GM18499 (cell line): Measurements from ENCODE around the gene SPATA17.
"Not testable (repeated sequence)": the region's sequence is repeated elsewhere in the genome, so short reads cannot be mapped to it uniquely, and the experiment has no call there.

Source experiments
- ATAC-seq: cut with Tn5 transposase; IDR thresholded peaks from one replicate; pipeline ENCODE4 v1.9.1; 2021; ENCODE audit warnings: moderate number of reproducible peaks; ENCODE audit not compliant: insufficient read depth, unreplicated experiment

The SPATA17 gene, protein sequence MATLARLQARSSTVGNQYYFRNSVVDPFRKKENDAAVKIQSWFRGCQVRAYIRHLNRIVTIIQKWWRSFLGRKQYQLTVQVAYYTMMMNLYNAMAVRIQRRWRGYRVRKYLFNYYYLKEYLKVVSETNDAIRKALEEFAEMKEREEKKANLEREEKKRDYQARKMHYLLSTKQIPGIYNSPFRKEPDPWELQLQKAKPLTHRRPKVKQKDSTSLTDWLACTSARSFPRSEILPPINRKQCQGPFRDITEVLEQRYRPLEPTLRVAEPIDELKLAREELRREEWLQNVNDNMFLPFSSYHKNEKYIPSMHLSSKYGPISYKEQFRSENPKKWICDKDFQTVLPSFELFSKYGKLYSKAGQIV

DNA sequence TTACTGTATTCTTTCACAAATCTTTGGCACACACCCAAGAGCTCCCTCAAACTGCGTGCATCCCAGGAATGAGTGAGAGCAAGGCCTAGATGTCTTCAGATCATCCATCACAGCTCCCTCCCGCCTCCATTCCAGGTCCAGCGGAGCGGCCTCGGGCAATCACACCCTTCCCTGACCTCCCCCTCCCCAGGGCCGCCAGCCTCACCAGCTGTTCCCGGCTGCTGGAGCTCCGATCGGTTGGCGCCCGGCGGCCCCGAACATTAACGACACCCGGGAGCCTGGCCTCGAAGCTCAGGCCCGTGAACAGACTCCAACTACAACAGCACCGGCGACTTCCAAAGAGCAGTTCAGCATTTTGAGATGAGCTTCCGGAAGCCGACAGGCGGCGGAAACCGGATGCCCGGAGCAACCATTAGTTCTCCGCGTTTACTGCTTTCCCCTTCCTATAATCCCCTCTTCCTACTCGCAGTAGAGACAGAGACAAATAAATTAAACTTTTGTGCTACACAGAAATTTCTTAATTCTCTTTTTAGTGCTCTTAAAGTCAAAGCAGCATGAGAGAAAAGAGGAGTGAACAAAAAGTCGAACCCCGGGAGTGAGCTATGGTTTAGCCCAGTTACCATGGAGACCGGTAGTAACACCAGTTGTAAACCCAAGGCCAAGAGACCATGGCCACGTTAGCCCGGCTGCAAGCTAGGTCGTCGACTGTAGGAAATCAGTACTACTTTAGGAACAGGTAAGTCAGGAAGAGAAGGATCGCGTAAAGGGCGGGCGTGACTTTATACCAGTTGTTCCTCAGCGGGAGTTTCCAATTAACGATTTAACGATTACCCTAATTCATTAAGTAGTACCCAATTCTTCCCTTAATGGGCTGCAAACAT is at the start of gene SPATA17, which contains the start of gene GPATCH2:
Gene SPATA17 (plus strand): TSS at position 634 of the 881 bp plus-strand sequence. CDS start 35 bp downstream, at position 669.
Gene GPATCH2 (minus strand): TSS at position 380 of the 881 bp plus-strand sequence. CDS start 119 bp downstream, at position 261.
- peak; percentile 94 for ATAC-seq

DNA sequence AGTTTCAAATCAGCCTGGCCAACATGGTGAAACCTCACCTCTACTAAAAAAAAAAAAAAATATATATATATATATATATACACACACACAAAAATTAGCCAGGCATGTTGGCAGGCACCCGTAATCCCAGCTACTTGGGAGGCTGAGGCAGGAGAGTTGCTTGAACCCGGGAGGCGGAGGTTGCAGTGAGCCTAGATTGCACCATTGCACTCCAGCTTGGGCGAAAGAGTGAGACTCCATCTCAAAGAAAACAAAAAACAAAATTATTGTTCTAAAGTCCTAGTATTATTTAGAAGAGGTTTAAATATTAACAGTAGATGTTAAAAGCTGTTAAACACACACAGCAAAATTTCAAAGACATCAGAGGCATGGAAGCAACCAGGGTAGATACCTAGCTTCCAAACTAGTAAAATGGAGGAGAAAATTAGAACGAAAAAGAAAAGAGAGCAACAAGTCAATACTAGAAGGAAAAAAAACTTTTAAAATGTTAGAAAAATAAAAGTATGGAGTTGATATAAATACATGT is 46.8 kb upstream of the SPATA17 start:
- ATAC-seq, result not testable (repeated sequence)

DNA sequence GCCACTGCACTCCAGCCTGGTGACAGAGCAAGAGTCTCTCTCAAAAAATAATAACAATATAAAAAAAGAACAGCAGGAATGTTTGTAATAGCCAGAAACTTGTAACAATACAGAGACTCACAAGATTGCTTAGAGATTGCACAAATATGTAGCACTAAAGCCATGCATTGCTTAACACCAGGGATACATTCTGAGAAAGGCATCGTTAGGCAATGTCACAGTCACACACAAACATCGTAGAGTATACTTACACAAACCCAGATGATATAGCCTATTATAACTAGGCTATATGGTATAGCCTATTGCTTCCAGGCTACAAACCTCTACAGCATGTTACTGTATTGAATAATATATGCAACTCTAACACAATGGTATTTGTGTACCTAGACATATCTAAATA is 45.6 kb upstream of the SPATA17 start:
- no peak for ATAC-seq

DNA sequence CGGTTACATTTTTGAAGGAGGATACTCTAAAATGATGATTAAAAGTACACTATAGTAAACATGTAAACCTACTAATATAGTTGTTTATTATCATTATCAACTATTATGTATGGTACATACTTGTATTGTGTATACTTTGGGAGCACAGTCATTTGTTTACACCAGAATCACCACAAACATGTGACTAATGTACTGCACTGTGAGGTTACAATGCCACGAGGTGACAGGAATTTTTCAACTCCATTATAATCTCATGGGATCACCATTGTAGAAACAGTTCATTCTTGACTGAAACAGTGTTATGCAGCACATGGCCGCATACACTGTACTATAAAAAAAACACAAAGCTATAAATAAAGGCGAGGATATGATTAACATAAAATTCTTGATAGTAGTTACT is 44.6 kb upstream of the SPATA17 start:
- ATAC-seq, result no peak

DNA sequence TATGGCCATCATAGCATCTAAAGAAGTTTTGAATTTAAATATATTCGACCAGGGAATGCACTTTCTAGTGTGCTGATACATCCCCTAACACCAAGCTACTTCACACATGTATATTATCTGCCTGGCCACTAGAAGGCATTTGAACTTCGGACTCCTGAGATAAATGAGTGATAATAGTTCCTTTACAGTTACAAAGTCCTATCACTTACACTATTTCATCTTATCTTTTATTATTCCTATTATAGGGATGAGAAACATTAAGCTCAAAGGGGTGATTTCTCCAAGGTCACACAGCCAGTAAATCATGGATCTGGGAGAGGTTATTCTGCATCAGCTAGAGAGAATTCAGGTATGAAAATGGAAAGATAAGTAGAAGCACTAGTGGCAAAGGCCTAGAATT is 40.5 kb upstream of the SPATA17 start:
- ATAC-seq, result no peak

DNA sequence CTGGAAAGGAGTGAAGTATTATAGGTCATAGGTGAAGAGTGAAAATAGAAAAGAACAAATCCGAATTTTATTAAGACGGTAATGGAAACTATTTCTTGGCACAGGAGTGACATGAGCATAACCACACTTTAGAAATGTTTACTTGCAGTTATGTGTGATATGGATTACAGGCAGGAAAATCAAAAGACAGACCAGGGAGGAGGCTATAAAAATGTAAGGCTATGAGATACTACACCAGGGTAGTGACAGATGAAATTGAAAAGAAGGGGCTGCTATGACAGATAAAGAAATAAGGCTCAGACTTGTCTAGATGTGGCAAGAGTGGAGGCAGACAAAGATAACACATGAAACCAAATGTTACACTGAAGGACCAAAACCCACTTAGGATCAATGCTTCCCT is 32.0 kb upstream of the SPATA17 start:
- no peak for ATAC-seq

DNA sequence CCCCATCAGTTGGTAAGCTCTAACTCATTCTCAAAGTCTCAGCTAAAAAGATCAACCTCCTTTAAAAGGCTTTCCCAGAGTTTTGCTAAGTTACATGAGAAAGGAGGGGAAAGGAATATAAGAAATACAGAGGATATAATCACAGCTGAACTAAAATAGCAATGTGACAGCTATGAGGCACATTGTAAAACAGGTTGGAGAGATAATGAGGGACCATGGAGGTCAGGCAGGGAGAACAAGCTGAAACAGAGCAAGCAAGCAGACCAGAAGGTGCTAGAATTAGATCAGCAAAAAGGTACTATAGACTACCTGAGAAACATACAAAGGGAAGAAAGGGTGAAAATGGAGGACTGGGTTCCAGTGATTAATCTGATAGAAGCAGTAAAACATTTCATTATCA is 28.8 kb upstream of the SPATA17 start:
- ATAC-seq, result no peak

DNA sequence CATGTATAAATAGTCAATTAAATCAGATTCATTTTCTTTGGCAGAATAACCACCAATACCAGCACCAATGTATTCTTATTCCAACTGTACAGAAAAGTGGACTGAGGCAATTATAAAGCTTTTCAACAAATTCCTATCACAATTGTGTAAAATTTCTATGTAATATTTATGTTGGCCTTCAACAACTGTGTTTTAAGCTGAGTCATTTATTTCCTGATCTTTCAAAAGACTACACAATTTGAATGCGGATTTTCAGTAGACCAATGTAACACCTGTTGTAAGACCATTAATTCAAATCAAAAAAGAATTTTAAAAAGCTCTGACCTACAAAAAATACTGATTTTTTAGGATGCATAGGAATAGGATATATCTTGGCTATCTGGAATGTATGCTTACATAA is 25.8 kb upstream of the SPATA17 start:
- ATAC-seq, result no peak

DNA sequence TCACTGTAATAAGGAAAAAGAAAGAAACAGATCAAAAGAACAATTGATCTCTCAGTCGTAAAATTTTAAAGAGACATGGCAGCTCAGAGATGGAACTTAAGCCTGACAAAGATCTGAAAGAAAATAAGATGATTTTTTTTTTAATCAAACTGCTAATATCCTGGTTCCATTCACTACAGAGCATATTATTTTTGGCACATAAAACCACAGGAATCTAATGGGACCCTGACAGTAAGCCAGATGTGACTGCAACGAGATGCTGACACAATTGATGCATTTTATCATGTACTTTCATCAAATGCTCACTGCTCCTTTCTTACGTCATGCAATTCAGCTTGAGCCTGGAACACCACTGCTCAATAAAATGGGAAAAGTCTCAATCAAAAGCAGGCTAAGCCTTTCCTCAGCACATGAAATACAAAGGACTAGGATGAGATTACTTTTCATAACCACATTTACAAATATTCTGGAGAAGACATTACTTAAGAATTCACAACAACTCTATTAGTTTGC is 16.9 kb upstream of the SPATA17 start:
- ATAC-seq, result no peak

DNA sequence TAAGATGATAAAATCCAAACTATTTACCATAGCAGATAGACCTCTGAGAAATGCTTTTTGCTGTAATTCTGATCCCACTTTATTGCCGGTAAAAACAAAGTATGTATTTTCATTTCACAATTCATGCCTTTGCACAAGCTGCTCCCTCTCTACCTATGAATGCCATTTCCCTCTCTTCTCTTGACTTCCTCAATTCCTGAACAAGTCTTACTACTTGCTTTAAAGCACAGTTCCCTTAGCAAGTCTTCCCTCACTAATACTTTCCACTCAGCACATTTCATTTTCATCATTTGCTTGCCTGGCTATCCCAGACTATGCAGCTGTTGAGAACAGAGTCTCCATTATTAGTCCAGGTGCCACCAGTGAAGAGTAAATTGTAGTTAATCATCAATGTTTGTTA is 14.0 kb upstream of the SPATA17 start:
- ATAC-seq, result no peak

DNA sequence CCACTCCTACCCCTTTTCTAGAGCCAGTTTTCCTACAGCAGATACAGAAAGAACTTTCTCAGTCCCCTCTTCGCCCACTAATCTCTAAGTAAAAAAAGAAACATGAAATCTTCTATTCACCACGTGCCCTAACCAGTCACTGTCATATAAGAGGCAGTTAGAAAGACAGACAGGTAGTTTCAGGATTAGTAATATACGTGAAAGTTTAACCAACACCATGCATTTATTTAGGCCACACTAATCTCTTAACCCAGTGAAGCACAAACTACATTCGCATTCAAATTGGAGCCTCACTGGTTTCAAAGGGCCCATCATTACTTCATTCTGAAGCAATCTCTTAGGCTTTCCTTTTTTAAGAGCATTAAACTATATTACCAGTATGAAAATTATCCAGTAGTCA is 10.3 kb upstream of the SPATA17 start:
- peak; percentile 100 for ATAC-seq

DNA sequence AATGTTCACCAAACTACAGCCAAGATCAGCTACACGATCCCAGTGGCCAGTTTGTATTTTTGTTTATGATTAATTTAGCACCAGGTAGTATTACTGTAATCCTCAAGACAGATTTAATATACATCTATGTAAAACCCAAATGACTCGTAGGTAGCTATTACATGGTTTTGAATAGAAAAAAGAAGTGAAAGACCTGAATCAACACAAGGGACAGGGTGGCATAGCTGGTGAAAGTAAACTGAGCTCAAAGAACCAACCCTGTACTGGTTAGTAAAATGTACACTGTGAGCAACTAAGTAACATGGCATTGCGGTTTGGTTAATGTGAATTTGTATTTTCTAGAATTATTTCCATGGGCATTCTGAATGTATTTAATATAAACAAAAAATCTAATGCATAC is 9.1 kb upstream of the SPATA17 start:
- no peak for ATAC-seq

DNA sequence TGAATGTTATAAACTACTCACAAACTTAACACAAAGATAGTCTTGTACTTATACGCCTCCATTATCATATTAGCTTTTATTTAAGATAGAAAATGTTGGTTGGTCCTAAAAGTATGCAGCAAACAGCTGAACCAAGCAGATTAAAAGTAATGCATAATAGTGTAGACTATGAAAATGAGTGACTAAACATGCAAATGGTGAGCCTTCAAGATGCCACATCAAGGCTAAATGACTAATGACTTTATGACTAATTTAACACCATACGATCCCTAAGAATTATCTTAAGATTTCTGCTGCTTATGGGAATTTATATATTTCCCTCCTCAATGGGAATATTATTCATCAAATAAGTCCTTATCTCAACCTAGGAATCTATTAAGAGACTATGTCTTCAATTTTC is 4.8 kb upstream of the SPATA17 start:
- no peak for ATAC-seq

DNA sequence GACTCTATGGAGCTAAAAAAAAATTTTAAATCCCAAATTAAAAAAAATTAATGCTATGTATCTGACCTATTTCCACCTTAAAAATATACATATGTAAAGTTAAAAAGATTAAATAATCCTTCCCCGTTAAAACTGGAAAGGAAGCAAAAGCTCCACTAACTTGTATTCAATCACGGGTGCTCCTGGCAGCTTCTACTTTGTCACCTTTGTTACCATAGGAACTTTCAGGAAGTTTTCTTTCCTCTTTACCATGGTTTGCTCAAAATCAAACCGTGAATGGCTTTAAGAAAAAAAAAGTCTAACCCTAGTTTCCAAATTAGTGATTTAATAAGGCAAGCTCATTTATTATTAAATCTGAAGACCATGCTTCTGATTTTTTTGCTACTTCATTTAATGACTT is 3.7 kb upstream of the SPATA17 start:
- ATAC-seq, result no peak

DNA sequence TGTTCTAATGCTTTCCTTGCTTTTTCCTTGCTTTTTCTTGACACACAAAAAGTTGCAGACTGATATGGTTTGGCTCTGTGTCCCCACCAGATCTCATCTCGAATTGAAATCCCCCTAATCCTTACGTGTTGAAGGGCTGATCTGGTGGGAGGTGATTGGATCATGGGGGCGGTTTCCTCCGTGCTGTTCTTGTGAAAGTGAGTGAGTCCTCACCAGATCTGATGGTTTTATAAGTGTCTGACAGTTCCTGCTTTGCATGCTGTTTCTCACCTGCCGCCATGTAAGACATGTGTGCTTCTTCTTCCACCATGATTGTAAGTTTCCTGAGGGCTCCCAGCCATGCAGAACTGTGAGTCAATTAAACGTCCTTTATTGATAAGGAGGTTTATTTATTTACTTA is 11.3 kb downstream of the SPATA17 start:
- ATAC-seq, result no peak

DNA sequence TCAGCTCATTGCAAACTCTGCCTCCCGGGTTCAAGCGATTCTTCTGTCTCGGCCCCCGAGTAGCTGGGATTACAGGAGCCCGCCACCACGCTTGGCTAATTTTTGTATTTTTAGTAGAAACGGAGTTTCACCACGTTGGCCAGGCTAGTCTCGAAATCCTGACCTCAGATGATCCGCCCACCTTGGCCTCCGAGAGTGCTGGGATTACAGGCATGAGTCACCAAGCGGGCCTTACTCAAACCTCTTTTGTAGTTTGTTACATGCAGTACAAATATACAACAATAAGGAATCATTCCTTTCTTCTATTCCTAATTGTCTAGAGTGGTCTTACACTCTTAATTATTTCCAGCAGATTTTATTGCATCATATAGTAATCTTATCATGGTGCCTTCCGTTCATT is 16.6 kb downstream of the SPATA17 start:
- ATAC-seq, result no peak

DNA sequence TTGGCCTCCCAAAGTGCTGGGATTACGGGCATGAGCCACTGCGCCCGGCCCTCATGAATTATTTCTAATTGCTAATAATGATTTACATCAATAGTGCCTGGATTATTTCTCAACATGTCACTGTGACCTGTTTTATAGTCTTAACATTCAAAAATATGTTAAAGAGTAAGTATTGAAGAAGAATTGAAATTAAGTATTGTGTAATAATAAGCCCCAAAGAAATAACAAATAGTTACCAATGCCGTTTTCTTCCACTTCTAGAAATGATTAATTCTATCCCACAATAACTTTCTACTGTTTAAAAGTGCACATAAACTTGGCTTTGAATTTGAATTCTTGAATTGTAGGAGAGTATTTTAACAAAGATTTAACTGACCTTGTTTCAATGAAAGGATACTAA is 19.5 kb downstream of the SPATA17 start:
- no peak for ATAC-seq

DNA sequence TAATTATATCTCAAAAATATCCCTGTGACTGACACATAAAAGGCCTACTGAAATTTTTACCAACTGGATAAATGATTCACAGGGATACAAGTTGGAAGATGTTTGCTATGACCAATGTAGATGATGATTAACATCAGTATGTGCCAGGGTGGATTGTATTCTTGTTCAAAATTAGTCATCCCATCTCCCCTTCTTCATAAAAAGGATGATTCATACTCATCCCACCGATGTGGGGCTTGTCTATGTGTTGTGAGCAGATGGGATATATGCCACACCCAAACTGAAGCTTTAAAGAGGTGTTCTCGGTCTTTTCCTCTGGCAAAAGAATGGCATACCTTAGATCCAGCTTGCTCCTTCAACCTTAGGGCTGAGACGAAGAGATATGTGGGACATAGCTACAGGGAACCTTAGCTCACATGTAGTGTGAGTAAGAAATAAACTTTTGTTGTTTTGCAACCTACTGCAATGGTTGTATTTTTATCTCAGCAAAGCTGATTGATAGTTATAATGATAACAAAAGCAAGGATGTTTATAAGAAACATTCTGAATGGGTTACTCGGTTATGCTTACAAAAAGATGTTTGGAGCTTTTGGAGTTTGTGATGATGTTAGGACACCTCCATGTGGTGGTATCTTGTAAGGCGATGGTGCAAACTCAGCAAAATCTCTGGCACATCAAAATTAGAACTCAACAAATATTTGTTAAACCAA is 29.4 kb downstream of the SPATA17 start:
- no peak for ATAC-seq

DNA sequence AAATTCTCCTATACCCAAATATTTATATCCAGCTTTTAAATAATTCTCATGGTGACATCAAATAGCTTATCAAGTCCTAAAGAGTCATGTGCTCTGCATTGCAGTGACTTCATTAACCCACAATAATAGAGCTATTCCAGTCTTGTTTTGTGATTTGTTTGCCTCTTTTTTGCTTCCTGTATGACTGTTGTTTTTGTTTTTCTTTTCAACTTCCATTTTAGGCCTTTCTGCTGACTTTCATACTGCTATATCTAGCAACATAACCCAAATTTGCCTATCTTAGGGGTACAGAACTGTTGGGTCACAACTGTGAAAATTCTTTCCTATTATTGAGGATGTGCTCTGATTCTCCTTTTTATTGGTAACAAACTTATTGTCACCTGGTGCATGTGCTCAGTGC is 30.3 kb downstream of the SPATA17 start:
- no peak for ATAC-seq

DNA sequence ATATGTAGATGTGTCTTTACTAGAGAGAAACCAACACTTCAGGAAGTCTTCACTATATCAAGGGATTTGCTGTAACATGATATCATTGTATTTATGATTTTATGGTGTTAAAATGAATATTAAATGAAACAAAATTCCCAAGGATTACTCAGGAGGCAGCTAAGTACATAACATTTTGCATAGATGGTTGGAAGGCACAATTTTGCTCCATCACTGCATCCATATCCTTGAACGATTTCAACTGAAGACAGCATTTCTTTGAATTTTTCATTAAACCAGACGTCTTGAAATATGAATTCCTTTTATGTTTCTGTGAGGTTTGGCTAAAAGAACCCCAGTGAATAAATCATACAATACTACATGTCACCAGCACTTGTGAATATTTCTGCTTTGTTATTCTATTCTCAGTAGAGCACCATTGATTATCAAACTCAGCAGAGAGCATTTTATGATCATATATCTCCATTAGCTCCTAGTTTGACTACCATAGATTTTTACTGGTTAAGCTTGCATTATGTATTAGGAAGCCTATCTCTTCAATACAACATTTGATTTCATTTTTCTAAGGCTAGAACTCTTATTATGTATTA is 37.3 kb downstream of the SPATA17 start:
- no peak for ATAC-seq
